Fibroblast of mammary gland (primary cell): ENCODE results near the gene U2AF2.

Source experiments
- DNase-seq: peaks from one replicate; pipeline ENCODE4 v3.0.0-alpha.2; 2010; ENCODE audit warnings: low read depth
- H3K4me3 ChIP-seq: 2 replicates; pipeline ENCODE4 v1.5.1; 2011; ENCODE audit warnings: low read depth, mild to moderate bottlenecking, low read length, moderate library complexity; ENCODE audit not compliant: control insufficient read depth
- CTCF ChIP-seq: conservative IDR thresholded peaks from 2 replicates; pipeline ENCODE4 v1.5.1; 2011; ENCODE audit warnings: low read depth, low read length, inconsistent platforms; ENCODE audit not compliant: control insufficient read depth, insufficient read depth

The U2AF2 gene

GRCh38 chr19:55621205-55621672 lies 33.6 kb upstream of the U2AF2 start:
- TF ChIP-seq CTCF = no peak
- DNase-seq = no peak
- H3K4me3 ChIP-seq = no peak overlapping the region

- no peak overlapping the region for H3K4me3 ChIP-seq
- no peak for TF ChIP-seq CTCF
- DNase-seq = no peak
These were observed 33.1 kb upstream of the U2AF2 start for GRCh38 chr19:55621673-55622231.

DNA sequence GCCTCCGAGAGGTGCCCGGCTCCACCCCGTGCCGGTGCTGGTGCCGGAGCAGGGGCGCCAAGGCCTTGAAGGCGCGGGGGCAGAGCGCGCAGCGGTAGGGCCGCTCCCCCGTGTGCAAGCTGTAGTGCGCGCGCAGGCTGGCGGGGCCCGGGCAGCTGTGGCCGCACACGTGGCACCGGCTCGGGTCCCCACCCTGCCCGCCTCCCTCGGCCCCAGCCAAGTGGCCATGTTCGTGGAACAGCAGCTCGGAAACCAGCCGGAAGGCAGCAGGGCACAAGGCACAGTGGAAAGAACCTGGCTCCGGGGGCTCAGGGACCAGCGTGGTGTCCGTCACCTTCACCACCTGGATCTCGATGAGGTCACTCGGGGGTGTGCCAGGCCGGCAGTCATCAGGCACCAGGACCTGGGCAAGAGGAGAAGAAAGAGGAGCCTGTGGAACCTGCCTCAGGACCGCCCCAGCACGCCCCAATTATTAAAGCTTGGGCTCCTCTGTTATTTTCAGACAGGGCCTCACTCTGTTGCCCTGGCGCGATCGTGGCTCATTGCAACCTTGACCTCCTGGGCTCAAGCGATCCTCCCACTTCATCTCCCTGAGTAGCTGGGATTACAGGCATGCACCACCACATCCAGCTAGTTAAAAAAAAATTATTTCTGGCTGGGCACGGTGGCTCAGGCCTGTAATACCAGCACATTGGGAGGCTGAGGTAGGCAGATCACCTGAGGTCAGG lies 32.4 kb upstream of the U2AF2 start:
- H3K4me3 ChIP-seq = no peak overlapping the region
- TF ChIP-seq CTCF = no peak
- DNase-seq = no peak

- no peak overlapping the region for H3K4me3 ChIP-seq
- no peak for DNase-seq
- no peak for TF ChIP-seq CTCF
These were observed 31.7 kb upstream of the U2AF2 start for GRCh38 chr19:55623130-55623529.

- no peak for DNase-seq
- no peak overlapping the region for H3K4me3 ChIP-seq
- TF ChIP-seq CTCF = no peak
These were observed 31.3 kb upstream of the U2AF2 start for GRCh38 chr19:55623561-55623960.

- no peak for TF ChIP-seq CTCF
- DNase-seq = peak; percentile 86
- H3K4me3 ChIP-seq = peak within 1 kb of the TSS; percentile 72
These were observed 30.5 kb upstream of the U2AF2 start, which contains the start of gene ZNF784 for GRCh38 chr19:55624109-55625003. Gene ZNF784 (minus strand): TSS chr19:55624566. CDS start chr19:55624561, 5 bp downstream.
